Keratinocyte (primary cell): ENCODE measurements around the gene MIOX.

Experiments
- EZH2 ChIP-seq: IDR thresholded peaks from one replicate; pipeline ENCODE4 v1.6.1; 2012; ENCODE audit warnings: inconsistent platforms, mild to moderate bottlenecking, low read length, moderate library complexity
- TF ChIP-seq, protein P1 (sequence below), 3 experiments: IDR thresholded peaks in 1 of 3; conservative IDR thresholded peaks in 1 of 3; optimal IDR thresholded peaks in 1 of 3; 2 replicates in 2 of 3; 3 replicates in 1 of 3; pipeline versions ENCODE3 to v1.5.1; 2011; ENCODE audit warnings: low read length in 3 of 3, mild to moderate bottlenecking in 3 of 3, moderate library complexity in 2 of 3, control low read depth in 1 of 3, inconsistent platforms in 1 of 3; ENCODE audit not compliant: insufficient read depth in 2 of 3; ENCODE audit errors: extremely low read depth in 1 of 3

GRCh38 chr22:50461979-50462540 lies 24.6 kb upstream of the MIOX start:
- TF ChIP-seq, protein P1, sequence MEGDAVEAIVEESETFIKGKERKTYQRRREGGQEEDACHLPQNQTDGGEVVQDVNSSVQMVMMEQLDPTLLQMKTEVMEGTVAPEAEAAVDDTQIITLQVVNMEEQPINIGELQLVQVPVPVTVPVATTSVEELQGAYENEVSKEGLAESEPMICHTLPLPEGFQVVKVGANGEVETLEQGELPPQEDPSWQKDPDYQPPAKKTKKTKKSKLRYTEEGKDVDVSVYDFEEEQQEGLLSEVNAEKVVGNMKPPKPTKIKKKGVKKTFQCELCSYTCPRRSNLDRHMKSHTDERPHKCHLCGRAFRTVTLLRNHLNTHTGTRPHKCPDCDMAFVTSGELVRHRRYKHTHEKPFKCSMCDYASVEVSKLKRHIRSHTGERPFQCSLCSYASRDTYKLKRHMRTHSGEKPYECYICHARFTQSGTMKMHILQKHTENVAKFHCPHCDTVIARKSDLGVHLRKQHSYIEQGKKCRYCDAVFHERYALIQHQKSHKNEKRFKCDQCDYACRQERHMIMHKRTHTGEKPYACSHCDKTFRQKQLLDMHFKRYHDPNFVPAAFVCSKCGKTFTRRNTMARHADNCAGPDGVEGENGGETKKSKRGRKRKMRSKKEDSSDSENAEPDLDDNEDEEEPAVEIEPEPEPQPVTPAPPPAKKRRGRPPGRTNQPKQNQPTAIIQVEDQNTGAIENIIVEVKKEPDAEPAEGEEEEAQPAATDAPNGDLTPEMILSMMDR (optimal IDR thresholded peaks at IDR 0.05 in 1 of 3, IDR thresholded peaks at IDR 0.05 in 1 of 3, conservative IDR thresholded peaks at IDR 0.05 in 1 of 3; ENCODE audit: extremely low read depth in 1 of 3, insufficient read depth in 2 of 3, low read length in 3 of 3) = no peak
- no peak for TF ChIP-seq EZH2
